Gastrocnemius medialis (tissue), 4 donors: ENCODE data around the gene AGBL1. TPM values are rescaled to one million over a fixed set of nuclear protein-coding genes. Genes with fewer than 3 reads are reported as not detected.

Experiments
- ATAC-seq, 2 donors: fragments of 150-250 bp; one replicate each; pipeline ENCODE4 v1.9.1; 2016
- DNase-seq, 2 donors: peaks; one replicate each; pipeline ENCODE4 v3.0.0-alpha.2; 2019
- H3K27ac ChIP-seq, 4 donors: fragments of 200-600 bp; sonication (generic); 1 replicate in 1 of 4; 2 replicates in 3 of 4; pipeline ENCODE4 v1.5.1; 2016 to 2018; ENCODE audit warnings: mild to moderate bottlenecking in 2 of 4, moderate library complexity in 1 of 4
- H3K27me3 ChIP-seq, 3 donors: fragments of 200-600 bp; sonication (generic) in 2 of 3; 1 replicate in 1 of 3; 2 replicates in 2 of 3; pipeline versions ENCODE4 v1.5.1 to v1.6.0; 2016 to 2019; ENCODE audit warnings: mild to moderate bottlenecking in 1 of 3, moderate library complexity in 1 of 3
- H3K36me3 ChIP-seq, 2 donors: fragments of 200-600 bp; sonication (generic) in 1 of 2; one replicate each; pipeline ENCODE4 v1.5.1; 2017 to 2018
- H3K4me1 ChIP-seq, 2 donors: fragments of 200-600 bp; sonication (generic) in 1 of 2; one replicate each; pipeline ENCODE4 v1.5.1; 2016 to 2017; ENCODE audit warnings: mild to moderate bottlenecking in 2 of 2
- H3K4me3 ChIP-seq, 4 donors: fragments of 200-600 bp; sonication (generic) in 3 of 4; 1 replicate in 1 of 4; 2 replicates in 3 of 4; pipeline ENCODE4 v1.5.1; 2016 to 2019; ENCODE audit warnings: mild to moderate bottlenecking in 2 of 4
- H3K9me3 ChIP-seq, 3 donors: fragments of 200-600 bp; sonication (generic) in 2 of 3; 1 replicate in 1 of 3; 2 replicates in 2 of 3; pipeline ENCODE4 v1.5.1; 2016 to 2019
- POLR2A ChIP-seq, 2 donors: fragments of 450-650 bp; IDR thresholded peaks; one replicate each; pipeline ENCODE4 v1.6.1; 2017; ENCODE audit warnings: antibody characterized with exemption in 2 of 2, mild to moderate bottlenecking in 2 of 2, moderate library complexity in 2 of 2
- in situ Hi-C, 4 donors: fragments of 200-750 bp; cut with MboI; loops; one replicate each; pipeline versions ENCODE4 v1.15.0 to v1.8.0; 2017; ENCODE audit warnings: low sequenced_read_pairs in 4 of 4
- intact Hi-C: fragments of 100-400 bp; cut with DNase I; formaldehyde crosslinking; loops from one replicate; pipeline ENCODE4 v1.15.1; 2023; ENCODE audit warnings: low total_unique reads
- total RNA-seq, 4 donors: library from RNA; depleted of rRNA; stranded (reverse); fragments of >200 nt; gene quantifications; one replicate each; pipeline versions ENCODE4 v1.1.0 to v1.2.3, GENCODE V29; 2016
- TF ChIP-seq, protein P1 (sequence below), 5 experiments: fragments of 450-650 bp in 3 of 5; fragments of 200-600 bp in 2 of 5; sonication (generic) in 2 of 5; IDR thresholded peaks in 4 of 5; conservative IDR thresholded peaks in 1 of 5; 1 replicate in 4 of 5; 2 replicates in 1 of 5; pipeline ENCODE4 v1.5.1; 2016 to 2019; ENCODE audit warnings: antibody characterized with exemption in 5 of 5, mild to moderate bottlenecking in 3 of 5, moderate library complexity in 3 of 5

The AGBL1 gene
- total RNA-seq, 4 donors from 2014 or later = 3.8 to 29.7 (median 15.9) TPM

DNA sequence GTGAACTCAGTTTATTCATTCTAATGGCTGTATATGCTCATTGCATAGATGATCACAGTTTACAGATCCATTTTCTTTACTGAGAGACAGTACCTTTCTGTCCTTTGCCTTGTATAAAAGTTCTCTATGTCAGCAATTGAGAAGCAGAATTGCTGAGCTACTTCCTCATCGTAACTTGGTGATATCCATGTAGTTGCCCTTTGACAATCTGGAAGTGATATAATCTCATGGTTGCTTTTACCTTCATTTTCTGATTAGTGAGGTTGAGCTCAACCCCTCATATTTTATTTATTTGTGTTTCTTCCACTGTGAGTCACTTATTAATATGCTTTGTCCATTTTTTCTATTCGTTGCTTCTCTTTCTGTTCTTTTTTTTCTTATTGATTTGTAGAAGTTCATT is 696.5 kb downstream of the AGBL1 start:
- Histone ChIP-seq H3K4me3 (no peak overlapping the region), H3K27ac (no peak overlapping the region), H3K9me3 (no peaks in the 10 kb centered on the region), H3K36me3 (no peaks in the 10 kb centered on the region), H3K4me1 (no peaks in the 10 kb centered on the region), H3K27me3 (no peaks in the 10 kb centered on the region)
- ATAC-seq (no peak), DNase-seq (no peak)
- TF ChIP-seq, protein P1, sequence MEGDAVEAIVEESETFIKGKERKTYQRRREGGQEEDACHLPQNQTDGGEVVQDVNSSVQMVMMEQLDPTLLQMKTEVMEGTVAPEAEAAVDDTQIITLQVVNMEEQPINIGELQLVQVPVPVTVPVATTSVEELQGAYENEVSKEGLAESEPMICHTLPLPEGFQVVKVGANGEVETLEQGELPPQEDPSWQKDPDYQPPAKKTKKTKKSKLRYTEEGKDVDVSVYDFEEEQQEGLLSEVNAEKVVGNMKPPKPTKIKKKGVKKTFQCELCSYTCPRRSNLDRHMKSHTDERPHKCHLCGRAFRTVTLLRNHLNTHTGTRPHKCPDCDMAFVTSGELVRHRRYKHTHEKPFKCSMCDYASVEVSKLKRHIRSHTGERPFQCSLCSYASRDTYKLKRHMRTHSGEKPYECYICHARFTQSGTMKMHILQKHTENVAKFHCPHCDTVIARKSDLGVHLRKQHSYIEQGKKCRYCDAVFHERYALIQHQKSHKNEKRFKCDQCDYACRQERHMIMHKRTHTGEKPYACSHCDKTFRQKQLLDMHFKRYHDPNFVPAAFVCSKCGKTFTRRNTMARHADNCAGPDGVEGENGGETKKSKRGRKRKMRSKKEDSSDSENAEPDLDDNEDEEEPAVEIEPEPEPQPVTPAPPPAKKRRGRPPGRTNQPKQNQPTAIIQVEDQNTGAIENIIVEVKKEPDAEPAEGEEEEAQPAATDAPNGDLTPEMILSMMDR (IDR thresholded peaks at IDR 0.05 in 4 of 5, conservative IDR thresholded peaks at IDR 0.05 in 1 of 5) = no peak
- no peak for TF ChIP-seq POLR2A (IDR thresholded peaks at IDR 0.05)
- intact Hi-C loops = no loop called here
- in situ Hi-C loops = no loop called here

DNA sequence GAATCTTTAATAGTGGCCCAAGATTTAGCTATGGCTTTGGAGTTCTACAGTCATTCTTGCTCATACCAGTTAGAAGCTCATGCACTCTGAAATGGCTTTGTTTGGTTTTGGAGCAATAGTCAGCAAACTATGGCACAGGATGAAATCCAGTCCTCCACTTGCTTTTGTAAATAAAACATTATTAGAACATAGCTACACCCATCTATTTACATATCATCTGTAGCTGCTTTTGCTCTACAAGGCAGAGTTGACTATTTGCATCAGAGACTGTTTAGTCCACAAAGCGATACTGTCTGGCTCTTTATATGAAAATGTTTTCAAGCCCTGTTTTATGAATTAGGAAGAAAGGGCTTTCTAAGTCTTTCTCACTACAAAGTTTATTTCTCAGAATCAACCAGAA is 716.9 kb downstream of the AGBL1 start:
- intact Hi-C loops (no loop called here), in situ Hi-C loops (no loop called here)
- H3K27me3 ChIP-seq = no peaks in the 10 kb centered on the region
- no peaks in the 10 kb centered on the region for H3K36me3 ChIP-seq
- peaks cover 4 to 11% of the 10 kb centered on the region in 2 donors for H3K4me1 ChIP-seq
- no peak overlapping the region for H3K4me3 ChIP-seq
- DNase-seq (no peak), ATAC-seq (no peak)
- H3K27ac ChIP-seq = no peak overlapping the region
- TF ChIP-seq, protein P1 (IDR thresholded peaks at IDR 0.05 in 4 of 5, conservative IDR thresholded peaks at IDR 0.05 in 1 of 5) = no peak
- TF ChIP-seq POLR2A (IDR thresholded peaks at IDR 0.05) = no peak
- no peaks in the 10 kb centered on the region for H3K9me3 ChIP-seq

DNA sequence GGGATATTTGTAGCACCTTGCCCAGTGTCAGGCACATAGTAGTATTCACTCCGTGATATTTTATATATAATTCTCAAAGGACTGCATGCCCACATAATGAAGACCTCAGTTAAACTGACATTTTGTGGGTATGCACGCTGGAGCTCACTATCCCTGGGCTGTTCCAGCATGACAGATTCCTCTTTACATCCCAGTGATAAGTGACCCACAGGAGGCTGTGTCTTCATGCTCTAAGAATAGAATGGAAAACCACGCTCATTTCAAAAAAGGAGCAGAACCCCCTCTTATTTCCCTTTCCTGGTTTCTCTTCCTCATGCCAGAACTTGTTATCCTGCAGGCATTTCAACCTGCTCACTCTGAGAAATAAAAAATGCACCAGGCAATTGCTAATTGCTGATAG is 717.5 kb downstream of the AGBL1 start:
- Histone ChIP-seq H3K4me1 (peaks cover 4 to 17% of the 10 kb centered on the region in 2 donors), H3K9me3 (no peaks in the 10 kb centered on the region), H3K27me3 (no peaks in the 10 kb centered on the region), H3K4me3 (no peak overlapping the region), H3K36me3 (no peaks in the 10 kb centered on the region), H3K27ac (no peak overlapping the region)
- no peak for TF ChIP-seq POLR2A (IDR thresholded peaks at IDR 0.05)
- TF ChIP-seq, protein P1 (IDR thresholded peaks at IDR 0.05 in 4 of 5, conservative IDR thresholded peaks at IDR 0.05 in 1 of 5) = no peak
- in situ Hi-C loops = no loop called here
- no peak for DNase-seq
- no peak for ATAC-seq
- intact Hi-C loops = no loop called here

DNA sequence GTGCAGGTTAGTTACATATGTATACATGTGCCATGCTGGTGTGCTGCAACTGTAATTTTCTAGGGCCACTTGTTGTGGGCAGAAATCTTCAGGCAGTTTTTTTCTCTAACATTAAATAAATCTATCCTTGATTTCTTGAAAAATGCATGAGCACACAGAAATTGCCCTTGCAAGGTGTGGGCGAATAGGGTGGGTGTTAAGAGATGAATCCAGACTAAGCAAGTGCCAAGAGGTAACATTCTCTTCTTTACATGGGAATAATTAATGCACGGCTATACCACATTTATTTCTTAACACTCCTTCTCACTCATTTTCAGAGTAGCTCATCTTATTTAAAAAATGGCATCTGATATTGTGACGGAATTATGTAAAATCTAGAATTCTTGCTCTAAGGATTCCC is 719.6 kb downstream of the AGBL1 start:
- TF ChIP-seq POLR2A (IDR thresholded peaks at IDR 0.05) = no peak
- TF ChIP-seq, protein P1 (IDR thresholded peaks at IDR 0.05 in 4 of 5, conservative IDR thresholded peaks at IDR 0.05 in 1 of 5) = no peak
- intact Hi-C loops = no loop called here

DNA sequence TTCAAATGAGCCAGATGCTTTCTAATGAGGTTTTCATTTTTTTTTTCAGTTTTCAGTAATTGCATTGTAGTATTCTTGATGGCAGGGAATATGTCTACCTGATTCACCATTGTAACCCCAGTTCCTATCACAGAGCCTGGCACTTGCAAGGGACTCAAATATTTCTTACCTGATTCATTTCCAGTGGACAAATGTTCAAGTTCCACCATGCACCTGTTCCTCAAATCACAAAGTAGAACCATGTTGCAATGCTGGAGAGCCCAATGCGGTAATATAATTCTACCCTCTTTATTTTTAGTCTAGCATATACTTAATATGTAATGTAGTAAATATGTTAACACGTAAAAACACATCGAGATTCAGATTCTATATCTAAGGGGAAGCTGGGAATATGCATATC is 722.6 kb downstream of the AGBL1 start:
- ATAC-seq = peak; percentile 89 to 97
- H3K4me3 ChIP-seq = no peak overlapping the region
- intact Hi-C loops (loop anchor here (2.0 to 5.0 kb wide), 2 partner anchors 53 to 75 kb away; no protein-coding TSS in a partner anchor), in situ Hi-C loops (no loop called here)
- H3K27me3 ChIP-seq = no peaks in the 10 kb centered on the region
- H3K9me3 ChIP-seq = no peaks in the 10 kb centered on the region
- TF ChIP-seq POLR2A (IDR thresholded peaks at IDR 0.05) = no peak
- TF ChIP-seq, protein P1 (IDR thresholded peaks at IDR 0.05 in 4 of 5, conservative IDR thresholded peaks at IDR 0.05 in 1 of 5) = no peak
- peak overlapping the region in 2 of 4 donors; percentile 19 to 40 for H3K27ac ChIP-seq
- peaks cover 0 to 14% of the 10 kb centered on the region in 2 donors for H3K4me1 ChIP-seq
- peak; percentile 19 to 21 for DNase-seq
- H3K36me3 ChIP-seq = no peaks in the 10 kb centered on the region

More for the DNA sequence above, 719.6 kb downstream of the AGBL1 start:
- Histone ChIP-seq H3K4me3 (no peak overlapping the region), H3K27ac (no peak overlapping the region), H3K9me3 (no peaks in the 10 kb centered on the region), H3K27me3 (no peaks in the 10 kb centered on the region), H3K36me3 (no peaks in the 10 kb centered on the region), H3K4me1 (peaks cover 4 to 24% of the 10 kb centered on the region in 2 donors)
- in situ Hi-C loops = no loop called here
- ATAC-seq = no peak
- DNase-seq = no peak
